WTC11 (cell line): ENCODE results near the gene SEMA7A. TPM values are rescaled to one million over a fixed set of nuclear protein-coding genes. Genes with fewer than 3 reads are reported as not detected.

ENCODE experiments used
- CBFB ChIP-seq: sonication (generic); formaldehyde crosslinking; IDR thresholded peaks from 2 replicates; pipeline ENCODE4 v1.8.1; 2022; ENCODE audit warnings: mild to moderate bottlenecking, low read depth, missing genetic modification reagents
- FOXK1 ChIP-seq: sonication (generic); formaldehyde crosslinking; IDR thresholded peaks from 2 replicates; pipeline ENCODE4 v1.8.0; 2022; ENCODE audit warnings: mild to moderate bottlenecking, moderate library complexity, missing genetic modification reagents
- JUN ChIP-seq: sonication (generic); formaldehyde crosslinking; IDR thresholded peaks from 2 replicates; pipeline ENCODE4 v1.8.0; 2023; ENCODE audit warnings: mild to moderate bottlenecking, missing genetic modification reagents
- MYBL2 ChIP-seq: sonication (generic); formaldehyde crosslinking; IDR thresholded peaks from 2 replicates; pipeline ENCODE4 v1.8.1; 2023; ENCODE audit warnings: mild to moderate bottlenecking, moderate library complexity, missing genetic modification reagents
- NFE2L1 ChIP-seq: sonication (generic); formaldehyde crosslinking; IDR thresholded peaks from 2 replicates; pipeline ENCODE4 v1.8.1; 2023; ENCODE audit warnings: missing genetic modification reagents
- PRRX2 ChIP-seq: fragments of 250-450 bp; sonication (Bioruptor Pico); IDR thresholded peaks from 2 replicates; pipeline ENCODE4 v1.8.0; 2021; ENCODE audit warnings: mild to moderate bottlenecking
- TEAD1 ChIP-seq: sonication (generic); formaldehyde crosslinking; IDR thresholded peaks from 2 replicates; pipeline ENCODE4 v1.8.0; 2022; ENCODE audit warnings: mild to moderate bottlenecking, missing genetic modification reagents
- TP53 ChIP-seq: sonication (generic); formaldehyde crosslinking; IDR thresholded peaks from 2 replicates; pipeline ENCODE4 v1.8.1; 2023; ENCODE audit warnings: mild to moderate bottlenecking, missing genetic modification reagents
- ZNF263 ChIP-seq: sonication (generic); formaldehyde crosslinking; IDR thresholded peaks from 2 replicates; pipeline ENCODE4 v1.8.1; 2022; ENCODE audit warnings: low read depth, mild to moderate bottlenecking, moderate library complexity, missing genetic modification reagents
- ZNF671 ChIP-seq: fragments of 250-450 bp; sonication (Bioruptor Pico); IDR thresholded peaks from 2 replicates; pipeline ENCODE4 v1.8.0; 2021; ENCODE audit warnings: mild to moderate bottlenecking
- total RNA-seq: library from RNA; stranded (reverse); gene quantifications from 3 replicates; pipeline ENCODE4 v1.2.3, GENCODE V29; 2021
- TF ChIP-seq, protein P1 (sequence below): sonication (generic); formaldehyde crosslinking; IDR thresholded peaks from 2 replicates; pipeline ENCODE4 v1.8.0; 2022; ENCODE audit warnings: mild to moderate bottlenecking, missing genetic modification reagents
- TF ChIP-seq, protein P2 (sequence below): sonication (generic); formaldehyde crosslinking; IDR thresholded peaks from 2 replicates; pipeline ENCODE4 v1.8.1; 2023; ENCODE audit warnings: mild to moderate bottlenecking, missing genetic modification reagents, borderline replicate concordance
- TF ChIP-seq, protein P3 (sequence below): fragments of 250-450 bp; sonication (Bioruptor Pico); conservative IDR thresholded peaks from 2 replicates; pipeline ENCODE4 v1.9.0; 2021; ENCODE audit warnings: mild to moderate bottlenecking
- TF ChIP-seq, protein P4 (sequence below): fragments of 250-450 bp; sonication (Bioruptor Pico); IDR thresholded peaks from 2 replicates; pipeline ENCODE4 v1.9.0; 2021; ENCODE audit warnings: mild to moderate bottlenecking
- TF ChIP-seq, protein P5 (sequence below): sonication (generic); formaldehyde crosslinking; IDR thresholded peaks from 2 replicates; pipeline ENCODE4 v1.8.1; 2022; ENCODE audit warnings: mild to moderate bottlenecking, moderate library complexity, missing genetic modification reagents
- TF ChIP-seq, protein P6 (sequence below): sonication (generic); formaldehyde crosslinking; IDR thresholded peaks from 2 replicates; pipeline ENCODE4 v1.8.0; 2023; ENCODE audit warnings: missing genetic modification reagents, mild to moderate bottlenecking, borderline replicate concordance
- TF ChIP-seq, protein P7 (sequence below): sonication (generic); formaldehyde crosslinking; IDR thresholded peaks from 2 replicates; pipeline ENCODE4 v1.8.1; 2023; ENCODE audit warnings: mild to moderate bottlenecking, moderate library complexity, missing genetic modification reagents
- TF ChIP-seq, protein P8 (sequence below): sonication (generic); formaldehyde crosslinking; IDR thresholded peaks from 2 replicates; pipeline ENCODE4 v1.8.1; 2022; ENCODE audit warnings: mild to moderate bottlenecking, missing genetic modification reagents, moderate library complexity, borderline replicate concordance

Gene SEMA7A
- total RNA-seq, 1 experiment from 2014 or later, result 17.9 TPM

DNA sequence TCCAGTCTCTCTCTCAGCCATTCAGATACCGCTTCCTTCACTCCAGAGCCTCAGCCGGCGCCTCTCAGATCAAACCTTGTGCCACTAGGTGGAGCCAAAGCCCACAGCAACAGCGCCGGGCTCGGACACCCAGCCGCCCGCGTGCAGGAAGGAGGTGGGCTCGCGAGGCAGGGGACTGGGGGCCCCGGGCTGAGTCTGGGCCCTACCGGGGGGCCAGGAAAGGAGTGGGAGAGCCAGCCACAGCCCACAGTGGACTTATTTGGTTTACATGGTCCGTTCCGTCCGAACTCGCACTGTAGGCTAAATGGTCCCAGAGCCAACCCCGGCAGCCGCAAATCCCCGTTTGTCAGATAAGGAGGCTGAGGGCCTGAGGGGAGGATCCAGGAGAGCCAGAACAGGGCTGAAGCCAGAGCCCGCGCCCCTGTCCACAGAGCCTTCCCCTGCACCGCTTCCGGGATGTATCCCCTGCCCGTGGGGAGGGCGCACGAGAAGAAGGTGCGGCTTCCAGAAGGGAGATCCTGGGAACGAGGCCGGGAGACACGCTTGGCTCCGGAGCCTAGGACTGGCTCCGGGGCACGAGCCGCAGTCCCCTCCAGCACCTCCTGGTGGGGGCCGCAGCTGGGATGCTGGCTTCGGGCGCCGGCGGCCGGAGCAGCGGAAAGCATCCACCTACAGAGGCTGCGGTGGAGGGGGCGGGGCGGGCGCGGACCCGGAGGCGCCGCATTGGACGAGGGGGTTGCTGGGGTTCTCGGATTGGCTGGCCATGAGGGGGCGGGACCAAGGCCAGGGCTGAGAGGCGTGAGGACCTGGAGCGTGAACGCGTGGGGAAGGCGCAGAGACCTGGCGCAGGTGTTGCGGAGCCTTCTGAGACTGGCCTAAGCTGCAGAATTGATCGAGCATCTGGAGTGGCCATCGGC, 59.8 kb downstream of the SEMA7A start (continued):
- TF ChIP-seq, protein P1, sequence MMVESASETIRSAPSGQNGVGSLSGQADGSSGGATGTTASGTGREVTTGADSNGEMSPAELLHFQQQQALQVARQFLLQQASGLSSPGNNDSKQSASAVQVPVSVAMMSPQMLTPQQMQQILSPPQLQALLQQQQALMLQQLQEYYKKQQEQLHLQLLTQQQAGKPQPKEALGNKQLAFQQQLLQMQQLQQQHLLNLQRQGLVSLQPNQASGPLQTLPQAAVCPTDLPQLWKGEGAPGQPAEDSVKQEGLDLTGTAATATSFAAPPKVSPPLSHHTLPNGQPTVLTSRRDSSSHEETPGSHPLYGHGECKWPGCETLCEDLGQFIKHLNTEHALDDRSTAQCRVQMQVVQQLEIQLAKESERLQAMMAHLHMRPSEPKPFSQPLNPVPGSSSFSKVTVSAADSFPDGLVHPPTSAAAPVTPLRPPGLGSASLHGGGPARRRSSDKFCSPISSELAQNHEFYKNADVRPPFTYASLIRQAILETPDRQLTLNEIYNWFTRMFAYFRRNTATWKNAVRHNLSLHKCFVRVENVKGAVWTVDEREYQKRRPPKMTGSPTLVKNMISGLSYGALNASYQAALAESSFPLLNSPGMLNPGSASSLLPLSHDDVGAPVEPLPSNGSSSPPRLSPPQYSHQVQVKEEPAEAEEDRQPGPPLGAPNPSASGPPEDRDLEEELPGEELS (CRISPR knock-in tag), result peak; percentile 84
- TF ChIP-seq PRRX2 (CRISPR knock-in tag) (no peak), ZNF263 (CRISPR knock-in tag) (no peak), CBFB (no peak), NFE2L1 (0 out of 2 replicates have a peak, but pooled peaks have one; percentile 49), JUN (CRISPR knock-in tag) (no peak), FOXK1 (CRISPR knock-in tag) (peak; percentile 48), TEAD1 (CRISPR knock-in tag) (peak; percentile 29; the same call in 1 of the 2 replicates), ZNF671 (CRISPR knock-in tag) (no peak), TP53 (CRISPR knock-in tag) (no peak), MYBL2 (no peak)
- TF ChIP-seq, protein P2, sequence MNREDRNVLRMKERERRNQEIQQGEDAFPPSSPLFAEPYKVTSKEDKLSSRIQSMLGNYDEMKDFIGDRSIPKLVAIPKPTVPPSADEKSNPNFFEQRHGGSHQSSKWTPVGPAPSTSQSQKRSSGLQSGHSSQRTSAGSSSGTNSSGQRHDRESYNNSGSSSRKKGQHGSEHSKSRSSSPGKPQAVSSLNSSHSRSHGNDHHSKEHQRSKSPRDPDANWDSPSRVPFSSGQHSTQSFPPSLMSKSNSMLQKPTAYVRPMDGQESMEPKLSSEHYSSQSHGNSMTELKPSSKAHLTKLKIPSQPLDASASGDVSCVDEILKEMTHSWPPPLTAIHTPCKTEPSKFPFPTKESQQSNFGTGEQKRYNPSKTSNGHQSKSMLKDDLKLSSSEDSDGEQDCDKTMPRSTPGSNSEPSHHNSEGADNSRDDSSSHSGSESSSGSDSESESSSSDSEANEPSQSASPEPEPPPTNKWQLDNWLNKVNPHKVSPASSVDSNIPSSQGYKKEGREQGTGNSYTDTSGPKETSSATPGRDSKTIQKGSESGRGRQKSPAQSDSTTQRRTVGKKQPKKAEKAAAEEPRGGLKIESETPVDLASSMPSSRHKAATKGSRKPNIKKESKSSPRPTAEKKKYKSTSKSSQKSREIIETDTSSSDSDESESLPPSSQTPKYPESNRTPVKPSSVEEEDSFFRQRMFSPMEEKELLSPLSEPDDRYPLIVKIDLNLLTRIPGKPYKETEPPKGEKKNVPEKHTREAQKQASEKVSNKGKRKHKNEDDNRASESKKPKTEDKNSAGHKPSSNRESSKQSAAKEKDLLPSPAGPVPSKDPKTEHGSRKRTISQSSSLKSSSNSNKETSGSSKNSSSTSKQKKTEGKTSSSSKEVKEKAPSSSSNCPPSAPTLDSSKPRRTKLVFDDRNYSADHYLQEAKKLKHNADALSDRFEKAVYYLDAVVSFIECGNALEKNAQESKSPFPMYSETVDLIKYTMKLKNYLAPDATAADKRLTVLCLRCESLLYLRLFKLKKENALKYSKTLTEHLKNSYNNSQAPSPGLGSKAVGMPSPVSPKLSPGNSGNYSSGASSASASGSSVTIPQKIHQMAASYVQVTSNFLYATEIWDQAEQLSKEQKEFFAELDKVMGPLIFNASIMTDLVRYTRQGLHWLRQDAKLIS (CRISPR knock-in tag), result no peak
- TF ChIP-seq, protein P3, sequence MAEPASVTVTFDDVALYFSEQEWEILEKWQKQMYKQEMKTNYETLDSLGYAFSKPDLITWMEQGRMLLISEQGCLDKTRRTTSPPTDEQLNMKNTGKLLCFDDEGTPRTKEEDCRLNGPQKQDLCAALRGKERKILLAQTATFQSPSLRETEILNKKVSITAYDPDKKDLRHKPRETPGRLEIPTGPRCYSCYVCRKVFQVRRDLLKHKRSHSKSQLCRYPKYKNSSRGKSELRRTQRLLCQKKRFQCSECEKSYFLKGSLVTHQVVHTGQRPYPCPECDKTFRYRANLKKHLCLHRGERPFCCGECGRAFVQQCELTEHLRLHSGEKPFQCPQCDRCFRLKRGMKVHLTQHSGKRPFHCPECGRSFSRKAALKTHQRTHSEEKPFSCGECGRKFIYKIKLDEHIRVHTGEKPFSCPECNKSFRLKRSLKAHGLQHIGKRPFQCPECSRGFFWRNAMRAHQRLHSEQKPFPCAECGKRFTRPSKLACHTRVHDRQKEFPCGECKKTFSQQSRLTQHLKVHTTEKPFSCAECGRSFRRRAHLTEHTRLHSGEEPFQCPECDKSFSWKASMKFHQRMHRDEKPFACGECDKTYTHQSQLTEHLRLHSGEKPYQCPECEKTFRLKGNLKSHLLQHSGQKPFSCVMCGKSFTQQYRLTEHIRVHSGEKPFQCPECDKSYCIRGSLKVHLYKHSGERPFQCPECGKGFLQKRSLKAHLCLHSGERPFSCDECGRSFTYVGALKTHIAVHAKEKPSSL, result no peak
- TF ChIP-seq, protein P4, sequence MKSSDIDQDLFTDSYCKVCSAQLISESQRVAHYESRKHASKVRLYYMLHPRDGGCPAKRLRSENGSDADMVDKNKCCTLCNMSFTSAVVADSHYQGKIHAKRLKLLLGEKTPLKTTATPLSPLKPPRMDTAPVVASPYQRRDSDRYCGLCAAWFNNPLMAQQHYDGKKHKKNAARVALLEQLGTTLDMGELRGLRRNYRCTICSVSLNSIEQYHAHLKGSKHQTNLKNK (CRISPR knock-in tag), result no peak
- TF ChIP-seq, protein P5, sequence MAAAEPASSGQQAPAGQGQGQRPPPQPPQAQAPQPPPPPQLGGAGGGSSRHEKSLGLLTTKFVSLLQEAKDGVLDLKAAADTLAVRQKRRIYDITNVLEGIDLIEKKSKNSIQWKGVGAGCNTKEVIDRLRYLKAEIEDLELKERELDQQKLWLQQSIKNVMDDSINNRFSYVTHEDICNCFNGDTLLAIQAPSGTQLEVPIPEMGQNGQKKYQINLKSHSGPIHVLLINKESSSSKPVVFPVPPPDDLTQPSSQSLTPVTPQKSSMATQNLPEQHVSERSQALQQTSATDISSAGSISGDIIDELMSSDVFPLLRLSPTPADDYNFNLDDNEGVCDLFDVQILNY, result 0 out of 2 replicates have a peak, but pooled peaks have one; percentile 23
- TF ChIP-seq, protein P6, sequence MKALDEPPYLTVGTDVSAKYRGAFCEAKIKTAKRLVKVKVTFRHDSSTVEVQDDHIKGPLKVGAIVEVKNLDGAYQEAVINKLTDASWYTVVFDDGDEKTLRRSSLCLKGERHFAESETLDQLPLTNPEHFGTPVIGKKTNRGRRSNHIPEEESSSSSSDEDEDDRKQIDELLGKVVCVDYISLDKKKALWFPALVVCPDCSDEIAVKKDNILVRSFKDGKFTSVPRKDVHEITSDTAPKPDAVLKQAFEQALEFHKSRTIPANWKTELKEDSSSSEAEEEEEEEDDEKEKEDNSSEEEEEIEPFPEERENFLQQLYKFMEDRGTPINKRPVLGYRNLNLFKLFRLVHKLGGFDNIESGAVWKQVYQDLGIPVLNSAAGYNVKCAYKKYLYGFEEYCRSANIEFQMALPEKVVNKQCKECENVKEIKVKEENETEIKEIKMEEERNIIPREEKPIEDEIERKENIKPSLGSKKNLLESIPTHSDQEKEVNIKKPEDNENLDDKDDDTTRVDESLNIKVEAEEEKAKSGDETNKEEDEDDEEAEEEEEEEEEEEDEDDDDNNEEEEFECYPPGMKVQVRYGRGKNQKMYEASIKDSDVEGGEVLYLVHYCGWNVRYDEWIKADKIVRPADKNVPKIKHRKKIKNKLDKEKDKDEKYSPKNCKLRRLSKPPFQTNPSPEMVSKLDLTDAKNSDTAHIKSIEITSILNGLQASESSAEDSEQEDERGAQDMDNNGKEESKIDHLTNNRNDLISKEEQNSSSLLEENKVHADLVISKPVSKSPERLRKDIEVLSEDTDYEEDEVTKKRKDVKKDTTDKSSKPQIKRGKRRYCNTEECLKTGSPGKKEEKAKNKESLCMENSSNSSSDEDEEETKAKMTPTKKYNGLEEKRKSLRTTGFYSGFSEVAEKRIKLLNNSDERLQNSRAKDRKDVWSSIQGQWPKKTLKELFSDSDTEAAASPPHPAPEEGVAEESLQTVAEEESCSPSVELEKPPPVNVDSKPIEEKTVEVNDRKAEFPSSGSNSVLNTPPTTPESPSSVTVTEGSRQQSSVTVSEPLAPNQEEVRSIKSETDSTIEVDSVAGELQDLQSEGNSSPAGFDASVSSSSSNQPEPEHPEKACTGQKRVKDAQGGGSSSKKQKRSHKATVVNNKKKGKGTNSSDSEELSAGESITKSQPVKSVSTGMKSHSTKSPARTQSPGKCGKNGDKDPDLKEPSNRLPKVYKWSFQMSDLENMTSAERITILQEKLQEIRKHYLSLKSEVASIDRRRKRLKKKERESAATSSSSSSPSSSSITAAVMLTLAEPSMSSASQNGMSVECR, result 0 out of 2 replicates have a peak, but pooled peaks have one; percentile 11
- TF ChIP-seq, protein P7, sequence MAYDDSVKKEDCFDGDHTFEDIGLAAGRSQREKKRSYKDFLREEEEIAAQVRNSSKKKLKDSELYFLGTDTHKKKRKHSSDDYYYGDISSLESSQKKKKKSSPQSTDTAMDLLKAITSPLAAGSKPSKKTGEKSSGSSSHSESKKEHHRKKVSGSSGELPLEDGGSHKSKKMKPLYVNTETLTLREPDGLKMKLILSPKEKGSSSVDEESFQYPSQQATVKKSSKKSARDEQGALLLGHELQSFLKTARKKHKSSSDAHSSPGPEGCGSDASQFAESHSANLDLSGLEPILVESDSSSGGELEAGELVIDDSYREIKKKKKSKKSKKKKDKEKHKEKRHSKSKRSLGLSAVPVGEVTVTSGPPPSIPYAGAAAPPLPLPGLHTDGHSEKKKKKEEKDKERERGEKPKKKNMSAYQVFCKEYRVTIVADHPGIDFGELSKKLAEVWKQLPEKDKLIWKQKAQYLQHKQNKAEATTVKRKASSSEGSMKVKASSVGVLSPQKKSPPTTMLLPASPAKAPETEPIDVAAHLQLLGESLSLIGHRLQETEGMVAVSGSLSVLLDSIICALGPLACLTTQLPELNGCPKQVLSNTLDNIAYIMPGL (CRISPR knock-in tag), result peak; percentile 49; the same call in 1 of the 2 replicates
- TF ChIP-seq, protein P8, sequence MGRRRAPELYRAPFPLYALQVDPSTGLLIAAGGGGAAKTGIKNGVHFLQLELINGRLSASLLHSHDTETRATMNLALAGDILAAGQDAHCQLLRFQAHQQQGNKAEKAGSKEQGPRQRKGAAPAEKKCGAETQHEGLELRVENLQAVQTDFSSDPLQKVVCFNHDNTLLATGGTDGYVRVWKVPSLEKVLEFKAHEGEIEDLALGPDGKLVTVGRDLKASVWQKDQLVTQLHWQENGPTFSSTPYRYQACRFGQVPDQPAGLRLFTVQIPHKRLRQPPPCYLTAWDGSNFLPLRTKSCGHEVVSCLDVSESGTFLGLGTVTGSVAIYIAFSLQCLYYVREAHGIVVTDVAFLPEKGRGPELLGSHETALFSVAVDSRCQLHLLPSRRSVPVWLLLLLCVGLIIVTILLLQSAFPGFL (CRISPR knock-in tag), result no peak
